Hematopoietic multipotent progenitor cell (in vitro differentiated cells): ENCODE results near the gene IMPG1. TPM values are rescaled to one million over a fixed set of nuclear protein-coding genes. Genes with fewer than 3 reads are reported as not detected.

ENCODE experiments used
- DNase-seq, 3 donors: peaks; one replicate each; pipeline ENCODE4 v3.0.0-alpha.2; 2011 to 2015; ENCODE audit warnings: low read depth in 2 of 3, low spot score in 2 of 3
- total RNA-seq: library from RNA; depleted of rRNA; stranded (reverse); fragments of >200 nt; gene quantifications from one replicate; pipeline ENCODE4 v1.2.3, GENCODE V29; 2012

The IMPG1 gene
- total RNA-seq, result not detected

GRCh38 chr6:76072562-76072961 lies at the start of gene IMPG1:
Gene IMPG1 (minus strand): TSS chr6:76072662. CDS start chr6:76072488, 174 bp downstream.
- no peak for DNase-seq

- no peak for DNase-seq
Measured at GRCh38 chr6:76120302-76120701, 47.8 kb upstream of the IMPG1 start.

- DNase-seq, result no peak
Measured at GRCh38 chr6:76073281-76073680, 819 bp upstream of the IMPG1 start.

GRCh38 chr6:76057469-76057868 lies 15.0 kb downstream of the IMPG1 start:
- DNase-seq, result no peak

GRCh38 chr6:76052314-76052713 lies 20.1 kb downstream of the IMPG1 start:
- DNase-seq, result no peak

GRCh38 chr6:76043690-76044089 lies 28.8 kb downstream of the IMPG1 start:
- DNase-seq, result no peak

GRCh38 chr6:76035713-76036112 lies 36.7 kb downstream of the IMPG1 start:
- DNase-seq, result no peak

GRCh38 chr6:76026101-76026500 lies 46.4 kb downstream of the IMPG1 start:
- DNase-seq, result peak in 1 of 3 donors; percentile 10

GRCh38 chr6:76014626-76015530 lies 57.6 kb downstream of the IMPG1 start:
- DNase-seq, result no peak

- no peak for DNase-seq
Measured at GRCh38 chr6:76004202-76004601, 68.3 kb downstream of the IMPG1 start.

- no peak for DNase-seq
Measured at GRCh38 chr6:76003686-76004085, 68.8 kb downstream of the IMPG1 start.

- DNase-seq, result no peak
Measured at GRCh38 chr6:76003113-76003512, 69.3 kb downstream of the IMPG1 start.

- DNase-seq, result no peak
Measured at GRCh38 chr6:76000629-76001028, 71.8 kb downstream of the IMPG1 start.

GRCh38 chr6:75997696-75998095 lies 74.8 kb downstream of the IMPG1 start:
- no peak for DNase-seq

GRCh38 chr6:75993236-75994162 lies 79.0 kb downstream of the IMPG1 start:
- no peak for DNase-seq

GRCh38 chr6:75991941-75992340 lies 80.5 kb downstream of the IMPG1 start:
- DNase-seq, result no peak

GRCh38 chr6:75986935-75987334 lies 85.5 kb downstream of the IMPG1 start:
- DNase-seq, result no peak

GRCh38 chr6:75975904-75976303 lies 96.6 kb downstream of the IMPG1 start:
- no peak for DNase-seq

GRCh38 chr6:75970093-75970492 lies 102.4 kb downstream of the IMPG1 start:
- DNase-seq, result no peak

GRCh38 chr6:75968143-75968542 lies 104.3 kb downstream of the IMPG1 start:
- no peak for DNase-seq

GRCh38 chr6:75963569-75963968 lies 108.9 kb downstream of the IMPG1 start:
- no peak for DNase-seq
